ENCODE results near the gene YARS1.

YARS1 gene

DNA sequence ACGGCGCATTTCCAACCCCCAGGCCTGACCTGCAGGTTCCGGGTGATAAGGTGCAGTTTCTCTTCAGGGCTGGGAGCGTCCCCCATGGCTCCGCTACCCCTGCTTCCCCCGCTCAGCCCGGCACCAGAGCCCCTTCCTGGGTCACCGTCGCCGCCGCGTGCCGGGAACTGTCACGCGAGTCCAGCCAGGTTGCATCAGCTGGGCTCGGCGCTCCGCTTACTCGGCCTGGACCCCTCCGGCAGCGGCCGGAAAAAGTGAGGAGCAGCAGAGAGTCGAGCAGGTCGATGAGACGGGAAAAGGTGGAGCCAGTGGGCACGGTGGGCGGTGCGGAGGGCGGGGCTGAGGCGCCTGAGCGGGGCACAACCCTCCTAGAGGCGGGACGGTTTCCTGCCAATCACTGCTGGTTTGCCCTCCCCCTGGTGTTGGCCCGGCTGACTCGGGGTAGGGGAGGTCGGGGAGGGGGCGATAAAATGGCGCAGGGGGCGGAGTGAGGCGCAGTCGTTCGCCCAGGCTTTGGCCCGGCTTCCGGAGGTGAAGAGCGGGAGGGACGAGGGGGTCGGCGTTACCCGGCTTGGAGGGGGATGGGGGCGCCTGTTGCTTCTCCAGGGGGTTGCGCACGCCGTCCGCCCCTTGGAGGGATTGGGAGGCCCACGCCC, at the start of gene YARS1, which contains the start of gene S100PBP:
Gene YARS1, minus strand, starts transcription at position 200 of the 656 bp plus-strand sequence. Its CDS starts 114 bp downstream, at position 86.
Gene S100PBP, plus strand, starts transcription at position 495 of the 656 bp plus-strand sequence. CDS start 8,447 bp downstream, outside the sequence.
- DNase-seq (ENCODE audit: low read depth, low spot score) = peak; percentile 100

DNA sequence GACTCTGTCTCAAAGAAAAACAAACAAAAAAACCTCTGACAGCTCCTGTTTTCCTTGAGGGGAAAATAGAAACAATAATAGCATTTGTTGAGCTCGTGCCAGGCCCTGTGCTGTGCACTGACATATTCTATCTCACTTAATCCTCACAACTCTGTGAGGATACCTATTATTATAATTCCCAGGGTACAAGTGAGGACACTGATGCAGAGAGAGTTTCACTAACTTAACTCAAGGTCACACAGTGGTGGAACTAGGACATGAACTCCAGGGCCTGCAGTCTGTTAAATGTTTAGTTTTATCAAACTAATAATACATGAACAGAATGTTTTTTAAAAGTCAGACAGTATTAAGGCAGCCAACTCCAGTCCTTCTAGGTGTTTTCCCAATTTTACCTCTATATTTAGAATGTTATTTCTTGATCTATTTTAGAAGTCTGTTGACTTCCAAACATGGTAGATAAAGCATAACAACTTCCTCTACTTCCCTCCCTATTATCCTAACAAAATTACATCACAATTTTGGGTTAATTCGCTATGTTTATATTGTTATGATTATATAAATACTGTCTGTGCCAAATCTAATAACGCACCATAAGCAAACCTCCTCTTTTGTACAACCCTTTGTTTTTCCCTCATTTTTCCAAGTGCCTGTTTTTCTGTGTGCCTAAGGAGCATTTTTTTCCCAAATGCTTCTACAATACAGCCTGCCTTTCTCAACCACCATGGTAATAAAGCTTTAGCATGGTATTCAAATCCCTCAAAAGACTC, 48.7 kb upstream of the YARS1 start:
- no peak for DNase-seq (ENCODE audit: low read depth, low spot score)

DNA sequence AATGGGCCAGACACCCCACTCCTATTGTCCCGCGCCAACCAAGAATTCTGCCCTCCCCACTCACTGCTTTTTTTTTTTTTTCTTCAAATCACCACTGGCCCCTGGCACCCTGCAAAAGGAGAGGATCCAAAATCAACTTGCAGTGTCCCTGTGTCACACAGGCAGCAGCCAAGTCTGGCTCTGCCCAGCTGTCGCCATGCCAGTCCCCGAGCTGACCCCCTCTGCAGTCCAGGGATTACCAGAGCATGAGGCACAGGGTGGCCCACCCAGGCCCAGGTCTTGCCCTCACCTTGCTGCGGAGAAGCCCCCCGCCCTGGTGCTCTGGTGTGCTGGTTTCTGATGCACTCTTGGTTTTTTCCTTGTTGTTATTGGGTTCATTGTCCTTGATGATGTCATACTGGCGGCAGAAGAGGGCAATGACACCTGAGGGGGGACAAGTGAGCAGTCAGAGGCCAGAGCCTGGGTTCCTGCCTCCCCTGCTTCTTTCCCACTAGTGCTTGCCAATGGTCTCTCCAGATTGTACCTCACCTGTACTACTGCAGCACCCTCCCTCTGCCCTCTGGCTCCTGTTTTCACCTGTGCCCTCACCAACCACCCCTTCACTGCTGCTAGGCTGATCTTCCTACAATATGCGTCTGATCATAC, 47.3 kb upstream of the YARS1 start:
- DNase-seq (ENCODE audit: low read depth, low spot score) = no peak

DNA sequence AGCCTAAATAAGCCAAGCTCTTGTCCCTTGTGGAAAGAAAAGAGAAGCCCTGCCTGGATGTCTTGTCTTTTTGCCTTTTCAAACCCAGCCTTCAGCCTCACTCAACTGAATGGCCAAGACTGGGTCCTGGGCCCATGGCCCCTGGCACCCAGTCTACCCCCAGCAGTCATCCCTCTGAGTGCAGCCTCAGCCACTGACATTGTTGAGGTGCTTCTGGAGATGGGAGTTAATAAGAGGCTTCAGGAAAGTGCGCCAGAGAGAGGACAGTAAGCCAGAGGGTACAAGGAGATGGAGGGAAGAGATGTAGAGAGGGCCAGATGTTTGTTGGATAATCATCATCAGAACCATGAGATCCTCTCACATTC, 46.7 kb upstream of the YARS1 start:
- DNase-seq (ENCODE audit: low read depth, low spot score) = no peak

DNA sequence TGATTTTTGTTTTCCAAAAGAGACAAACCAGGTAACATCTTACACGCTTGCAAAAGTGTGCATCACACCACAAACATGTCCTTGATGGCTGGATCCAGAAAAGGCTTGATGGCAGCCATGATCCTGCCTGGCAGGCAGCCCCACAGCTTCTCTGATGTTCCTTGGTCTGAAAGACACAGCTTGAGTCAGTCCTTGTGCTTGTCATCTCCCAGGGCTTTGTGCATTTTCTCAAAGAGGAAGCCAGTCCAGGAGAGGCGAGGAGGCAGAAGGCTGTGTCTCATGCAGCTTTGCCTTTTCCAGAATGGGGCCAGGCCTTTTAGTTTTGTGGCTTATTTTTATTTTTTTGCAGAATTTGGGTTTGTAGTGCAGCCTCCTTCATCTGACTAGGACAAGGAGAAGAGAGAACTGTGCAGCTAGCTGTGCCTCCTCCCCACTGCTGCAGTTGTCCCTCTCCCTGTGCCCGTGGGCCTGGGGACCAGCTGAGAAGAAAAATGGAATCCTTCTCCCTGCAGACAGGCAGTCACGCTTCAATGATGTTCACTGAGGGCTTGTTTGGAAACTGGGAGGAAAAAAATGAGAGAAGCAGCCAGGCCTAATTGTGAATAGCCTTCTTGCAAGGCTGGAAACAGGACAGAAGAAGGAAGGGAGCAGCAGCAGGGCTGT, 46.2 kb upstream of the YARS1 start:
- DNase-seq (ENCODE audit: low read depth, low spot score) = no peak

DNA sequence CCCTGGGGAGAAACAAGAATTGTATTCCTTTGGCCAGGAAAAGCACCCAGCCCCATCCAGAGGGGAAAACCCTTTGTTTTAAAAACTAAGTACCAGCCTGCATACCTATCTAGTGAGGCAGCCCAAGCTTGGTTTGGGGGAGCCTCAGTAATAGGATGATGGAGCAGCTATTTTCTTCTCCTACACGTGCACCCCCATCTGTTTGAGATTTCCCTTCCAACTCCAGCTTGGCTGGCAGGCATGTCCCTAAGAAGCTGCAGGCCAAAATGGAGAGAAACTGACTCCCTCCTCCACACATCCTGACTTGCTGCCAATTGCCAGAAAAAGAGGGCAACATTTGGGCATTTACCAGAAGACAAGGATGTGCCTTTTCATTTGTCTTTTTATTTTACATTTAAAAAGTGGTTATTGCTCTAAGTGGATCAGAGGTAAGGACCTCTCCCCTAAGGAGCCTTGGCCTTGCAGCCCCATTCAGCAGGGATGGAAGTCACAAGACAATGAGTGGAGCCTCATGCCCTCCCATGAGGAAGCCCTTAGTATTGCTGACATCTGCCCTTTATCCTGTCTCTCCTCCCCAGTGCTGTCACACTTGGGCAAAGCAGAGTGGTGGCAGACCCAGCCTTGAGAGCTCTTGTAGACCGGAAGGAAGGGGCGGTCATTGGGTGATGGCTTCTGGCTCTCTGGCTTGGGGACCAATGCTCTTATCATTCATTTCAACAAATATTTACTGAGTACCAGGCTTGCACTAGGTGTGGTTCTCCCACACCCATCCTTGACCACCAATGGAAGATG, 44.9 kb upstream of the YARS1 start:
- DNase-seq (ENCODE audit: low read depth, low spot score) = no peak

DNA sequence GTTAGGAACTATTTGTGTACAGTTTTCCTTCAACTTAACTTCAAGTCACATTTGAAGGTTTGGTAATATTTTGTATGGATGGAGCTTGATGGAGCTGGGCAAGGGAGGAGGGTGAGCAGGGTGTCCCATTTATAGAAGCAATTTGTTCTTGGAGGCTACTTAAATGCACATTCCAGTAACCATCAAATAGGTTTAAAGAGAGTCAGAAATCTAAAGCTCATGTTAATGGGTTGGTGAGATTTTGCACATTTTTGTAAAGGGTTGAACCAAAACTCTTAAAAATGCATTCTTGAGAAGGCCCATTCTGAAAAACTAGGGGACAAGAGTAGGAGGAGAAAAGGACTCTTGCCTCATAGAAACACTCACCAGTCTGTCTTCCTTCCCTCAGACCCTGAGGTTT, 43.4 kb upstream of the YARS1 start:
- no peak for DNase-seq (ENCODE audit: low read depth, low spot score)

DNA sequence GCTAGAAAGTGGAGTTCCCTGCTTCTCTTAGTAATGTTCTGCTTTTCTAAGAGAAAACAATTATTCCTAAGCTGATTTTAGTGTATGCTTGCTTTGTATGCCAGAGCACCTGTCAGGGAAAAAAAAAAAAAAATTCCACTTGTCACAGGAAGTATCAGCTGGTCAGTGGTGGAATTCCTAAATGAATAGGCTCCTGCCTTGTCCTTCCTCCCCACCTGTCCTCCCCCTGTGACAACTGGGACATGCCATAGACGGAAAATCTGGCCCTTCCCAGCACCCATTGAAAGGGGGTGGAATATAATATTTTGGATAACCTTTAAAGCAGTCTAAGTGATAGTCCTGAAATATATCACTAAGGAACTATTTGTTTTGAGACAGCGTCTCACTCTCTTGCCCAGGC, 42.8 kb upstream of the YARS1 start:
- no peak for DNase-seq (ENCODE audit: low read depth, low spot score)

DNA sequence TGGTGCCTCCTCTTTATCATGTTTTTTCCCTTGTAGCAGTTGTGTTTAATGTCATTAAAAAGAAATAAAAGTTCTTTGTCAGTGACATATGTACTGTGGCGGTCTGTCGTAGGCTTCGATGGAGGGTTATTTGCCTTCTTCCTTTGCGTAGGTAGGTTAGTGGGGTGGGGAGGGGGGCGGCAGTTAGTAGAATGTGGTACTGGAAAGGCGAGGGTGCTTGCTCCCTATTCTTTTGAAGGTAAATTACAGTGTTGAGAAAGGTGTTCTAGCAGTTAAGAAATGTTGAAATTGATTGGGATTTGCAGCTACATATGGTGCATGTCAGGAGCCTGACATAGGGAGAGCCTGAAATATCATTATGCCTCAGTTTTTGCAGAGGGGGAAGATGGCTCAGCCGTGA, 41.6 kb upstream of the YARS1 start:
- no peak for DNase-seq (ENCODE audit: low read depth, low spot score)

DNA sequence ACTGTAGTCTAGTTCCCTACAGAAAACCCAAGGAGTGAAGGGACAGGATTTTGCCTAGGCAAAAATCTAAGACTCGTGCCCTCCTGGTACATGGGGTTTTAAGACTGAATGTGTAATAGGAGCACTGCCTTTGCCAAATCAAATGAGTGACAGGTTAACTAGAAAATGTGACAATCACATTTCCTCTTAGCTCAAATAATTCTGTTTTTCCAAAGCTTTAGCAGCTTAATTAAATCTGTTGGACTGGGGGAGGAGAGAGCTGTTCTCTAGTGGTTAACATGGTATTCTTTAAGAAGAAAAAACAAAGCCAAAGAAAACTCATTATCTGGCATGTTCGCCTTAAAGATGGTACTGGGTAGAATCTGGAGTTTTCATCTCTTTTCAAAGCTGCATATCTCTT, 41.0 kb upstream of the YARS1 start:
- no peak for DNase-seq (ENCODE audit: low read depth, low spot score)

DNA sequence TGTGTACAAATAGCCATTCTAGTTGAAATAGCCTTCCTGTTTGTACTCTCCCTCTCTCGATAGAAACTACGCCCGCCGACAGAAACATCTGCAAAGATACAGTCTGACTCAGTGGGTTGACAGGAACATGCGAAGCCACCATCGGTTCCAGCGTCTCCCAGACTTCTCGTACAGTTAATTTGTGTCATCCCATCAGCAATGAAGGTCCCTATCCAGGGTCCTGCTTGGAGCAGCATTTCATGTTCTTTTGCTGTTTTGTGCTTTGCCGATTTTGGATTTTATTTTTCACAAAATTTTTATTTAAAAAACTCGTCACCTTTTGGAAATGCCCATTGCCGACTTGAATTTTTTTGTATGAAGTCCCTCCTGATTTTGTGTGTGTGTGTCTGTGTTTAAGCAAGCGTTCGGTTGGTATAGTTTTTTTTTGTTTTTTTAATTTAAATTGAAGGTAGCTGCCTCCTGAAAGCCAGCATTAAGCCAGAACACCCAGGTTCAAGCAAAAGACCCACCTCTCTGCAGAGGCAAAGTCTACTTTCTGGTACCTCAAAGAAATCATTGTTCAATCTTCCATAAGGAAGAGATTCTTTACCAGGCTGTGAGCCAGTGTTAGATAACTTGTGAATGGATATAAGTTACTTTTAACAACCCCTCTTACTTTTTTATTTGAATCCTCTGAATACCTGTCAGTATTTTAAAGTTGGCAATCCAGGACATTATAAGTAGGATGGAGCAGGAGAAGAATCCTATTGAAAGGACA, 38.9 kb upstream of the YARS1 start:
- no peak for DNase-seq (ENCODE audit: low read depth, low spot score)

DNA sequence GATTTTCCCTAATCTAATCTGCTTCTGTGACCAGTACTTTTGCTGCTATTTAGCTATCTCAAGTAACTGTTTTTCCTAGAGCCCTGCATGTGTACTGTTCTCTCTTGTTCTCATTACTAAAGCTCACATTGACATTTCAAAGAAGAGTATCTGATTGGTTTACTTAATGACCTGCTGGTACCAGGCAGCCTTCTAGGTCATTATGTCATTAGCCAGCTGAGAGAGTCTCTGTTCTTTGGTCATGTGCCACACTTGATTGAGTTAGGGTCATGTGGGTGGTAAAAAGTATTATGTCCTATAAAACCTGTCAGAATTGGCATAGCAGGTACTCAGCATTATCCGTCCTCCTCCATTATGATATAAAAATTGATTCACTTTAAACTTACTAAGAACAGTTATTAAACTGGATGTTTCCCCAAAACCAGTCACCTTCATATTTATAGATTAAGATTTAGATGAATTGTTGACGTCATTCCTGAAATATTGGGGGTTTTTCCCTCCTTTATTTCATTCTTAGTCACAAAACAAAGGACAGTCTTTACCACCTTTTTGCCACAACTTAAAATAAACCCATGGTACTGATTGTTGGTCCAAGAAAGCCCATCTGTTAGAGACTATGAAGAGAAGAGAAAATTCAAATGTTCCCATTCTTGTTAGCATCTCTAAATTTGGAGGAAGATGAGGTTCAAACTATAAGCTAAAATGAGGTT, 31.4 kb upstream of the YARS1 start:
- no peak for DNase-seq (ENCODE audit: low read depth, low spot score)

DNA sequence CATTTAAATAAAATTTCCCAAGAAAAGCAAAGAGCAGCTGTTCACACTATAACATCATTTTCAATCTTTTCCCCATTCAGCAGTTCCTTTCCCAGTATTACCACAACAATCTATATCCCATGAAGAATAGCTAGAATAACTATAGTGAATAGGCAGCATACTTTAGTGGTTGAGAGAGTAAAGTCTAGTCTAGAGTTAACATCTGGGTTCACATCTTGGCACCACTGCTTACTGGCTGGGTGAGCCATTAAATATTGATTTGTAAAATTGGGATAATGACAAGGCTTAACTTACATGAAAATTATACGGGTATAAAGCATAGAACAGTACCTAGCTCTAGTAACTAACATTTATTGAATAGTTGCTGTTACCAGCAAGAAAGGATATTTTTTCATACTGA, 14.7 kb upstream of the YARS1 start:
- DNase-seq (ENCODE audit: low read depth, low spot score) = no peak

DNA sequence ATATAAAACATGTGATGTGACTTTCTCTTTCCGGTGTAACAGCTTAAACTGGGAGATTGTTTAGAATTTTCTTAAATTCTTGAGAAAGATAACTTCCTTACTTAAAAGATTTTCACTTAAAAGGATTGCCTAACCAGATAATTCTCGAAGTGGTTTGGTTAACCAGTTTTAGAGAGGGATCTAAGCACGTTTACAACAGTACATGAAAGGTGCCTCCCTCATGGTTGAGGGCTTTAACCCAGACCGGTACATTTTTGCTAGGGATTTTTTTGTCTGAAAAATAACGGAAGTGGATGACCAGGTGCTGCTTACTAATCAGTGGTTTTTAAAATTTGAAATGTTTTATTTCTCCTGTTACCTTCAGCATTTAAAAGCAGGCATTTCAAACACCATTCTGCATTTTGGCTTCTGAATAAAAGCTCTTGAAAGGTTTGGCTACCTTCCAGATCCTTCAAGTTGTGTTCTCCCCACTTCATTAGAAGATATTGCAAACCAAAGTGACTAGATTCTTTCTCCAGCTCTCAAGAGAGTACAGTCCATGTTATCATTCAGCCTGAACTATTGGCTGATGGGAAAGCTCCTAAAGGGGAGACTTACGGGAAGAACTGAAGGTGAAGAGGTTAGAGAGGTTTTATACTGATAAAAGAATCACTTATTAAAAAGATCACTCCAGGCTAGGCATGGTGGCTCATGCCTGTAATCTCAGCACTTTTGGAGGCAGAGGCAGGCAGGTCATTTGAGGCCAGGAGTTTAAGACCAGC, 13.1 kb upstream of the YARS1 start:
- no peak for DNase-seq (ENCODE audit: low read depth, low spot score)

DNA sequence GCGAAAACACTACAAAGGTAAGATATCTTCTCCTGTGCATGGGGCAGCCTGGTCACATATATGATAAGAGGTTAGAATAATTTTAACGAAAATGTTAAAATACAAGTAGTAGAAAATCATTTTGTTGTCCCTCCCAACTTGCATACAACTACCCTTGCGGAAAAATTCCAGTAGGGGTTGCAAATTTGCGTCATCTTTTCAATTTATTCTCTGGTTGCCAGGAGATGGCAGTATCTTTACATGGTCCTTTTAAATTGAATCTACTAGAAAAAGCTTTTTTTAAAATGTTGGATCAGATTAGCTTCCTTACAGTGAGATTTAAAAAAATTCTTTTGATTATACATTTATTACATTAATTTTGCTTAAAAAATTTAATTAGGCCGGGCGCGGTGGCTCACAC, 11.2 kb upstream of the YARS1 start:
- DNase-seq (ENCODE audit: low read depth, low spot score) = no peak

DNA sequence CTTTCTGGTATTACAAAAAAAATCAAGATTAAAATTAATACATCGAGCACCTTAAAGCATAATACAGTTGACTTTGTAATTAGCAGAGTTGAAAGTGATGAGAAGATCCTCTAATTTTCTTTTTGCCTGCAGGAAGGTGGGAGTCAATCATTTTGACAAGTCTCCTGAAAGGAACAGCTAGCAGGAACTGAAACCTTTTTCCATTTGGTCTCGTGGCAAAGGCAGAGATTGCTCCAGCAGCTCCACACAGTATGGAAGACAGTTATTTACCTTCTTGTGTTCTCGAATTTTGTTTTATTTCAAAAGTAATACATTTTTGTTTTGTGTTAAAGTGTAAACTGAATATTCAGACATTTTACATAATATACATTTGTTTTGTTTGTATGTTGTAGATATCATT, 8.0 kb upstream of the YARS1 start:
- DNase-seq (ENCODE audit: low read depth, low spot score) = no peak

DNA sequence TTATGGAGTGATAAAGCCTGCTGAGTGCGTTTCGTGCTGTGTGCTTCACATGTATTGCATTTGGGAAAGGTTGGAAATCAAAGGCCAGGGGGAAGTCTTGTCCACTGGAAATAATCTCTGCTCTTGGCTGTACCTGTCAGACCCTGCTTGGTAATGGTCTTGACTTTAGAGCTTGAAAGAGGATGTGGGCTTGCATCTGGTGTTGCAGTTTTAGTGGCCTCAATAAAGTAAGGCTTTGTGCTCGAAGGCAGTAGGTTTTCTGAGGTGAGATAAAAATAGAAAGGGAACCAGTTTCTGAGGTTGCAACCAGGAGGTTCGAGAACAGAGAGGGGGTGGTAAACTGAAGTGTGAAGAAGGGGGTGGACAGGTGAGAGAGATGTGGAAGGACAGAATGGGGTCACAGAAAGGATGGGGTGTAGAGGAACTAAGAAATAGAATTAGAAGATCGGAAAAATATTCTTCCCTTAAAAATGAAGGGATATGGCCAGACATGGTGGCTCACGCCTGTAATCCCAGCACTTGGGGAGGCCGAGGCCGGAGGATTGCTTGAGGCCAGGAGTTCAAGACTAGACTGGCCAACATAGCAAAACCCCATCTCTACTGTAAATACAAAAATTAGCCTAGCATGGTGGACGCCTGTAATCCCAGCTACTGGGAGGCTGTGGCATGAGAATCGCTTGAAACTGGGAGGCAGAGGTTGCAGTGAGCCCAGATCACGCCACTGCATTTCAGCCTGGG, 1.8 kb upstream of the YARS1 start:
- no peak for DNase-seq (ENCODE audit: low read depth, low spot score)
